C4-2B (cell line): ENCODE measurements around the gene PDCD1.
"Not testable (repeated sequence)": the region's sequence is repeated elsewhere in the genome, so short reads cannot be mapped to it uniquely, and the experiment has no call there.

Experiments
- H3K27ac ChIP-seq: fragments of 450-650 bp; 2 replicates; pipeline ENCODE4 v1.5.1; 2017
- ZFX ChIP-seq: fragments of 450-650 bp; IDR thresholded peaks from 2 replicates; pipeline ENCODE4 v1.6.1; 2017
- TF ChIP-seq, protein P1 (sequence below): fragments of 450-650 bp; conservative IDR thresholded peaks from 2 replicates; pipeline ENCODE4 v1.5.1; 2017; ENCODE audit warnings: mild to moderate bottlenecking

PDCD1 gene

DNA sequence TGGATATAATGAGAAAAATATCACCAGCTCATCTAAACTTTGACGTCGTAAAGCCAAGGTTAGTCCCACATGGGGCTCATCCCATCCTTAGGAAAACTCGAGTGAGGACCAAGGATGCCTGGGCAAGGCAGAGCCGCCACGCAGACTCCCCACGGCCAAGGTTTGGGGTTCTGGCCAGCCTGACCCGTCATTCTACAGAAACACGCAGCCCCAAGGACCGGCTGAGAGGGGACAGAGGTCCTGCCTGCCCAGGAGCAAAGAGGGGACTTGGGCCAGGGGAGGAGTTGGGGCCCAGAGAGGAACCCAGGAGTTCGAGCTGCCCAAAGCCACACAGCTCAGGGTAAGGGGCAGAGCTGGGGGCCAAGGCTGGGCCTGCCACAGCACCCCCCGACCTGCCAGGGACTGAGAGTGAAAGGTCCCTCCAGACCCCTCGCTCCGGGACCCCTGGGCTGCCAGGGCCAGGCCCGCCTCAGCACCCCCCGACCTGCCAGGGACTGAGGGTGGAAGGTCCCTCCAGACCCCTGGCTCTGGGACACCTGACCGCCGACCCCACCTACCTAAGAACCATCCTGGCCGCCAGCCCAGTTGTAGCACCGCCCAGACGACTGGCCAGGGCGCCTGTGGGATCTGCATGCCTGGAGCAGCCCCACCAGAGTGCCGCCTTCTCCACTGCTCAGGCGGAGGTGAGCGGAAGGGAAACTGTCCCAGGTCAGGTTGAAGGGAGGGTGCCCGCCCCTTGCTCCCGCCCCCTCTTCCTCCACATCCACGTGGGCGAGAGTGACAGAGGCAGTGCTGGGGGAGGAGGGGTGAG is at the start of gene PDCD1:
PDCD1 (minus strand) TSS at position 689 of the 811 bp plus-strand sequence; CDS start at position 633, 56 bp downstream.
- no peak within 1 kb of the TSS for H3K27ac ChIP-seq
- TF ChIP-seq, protein P1, sequence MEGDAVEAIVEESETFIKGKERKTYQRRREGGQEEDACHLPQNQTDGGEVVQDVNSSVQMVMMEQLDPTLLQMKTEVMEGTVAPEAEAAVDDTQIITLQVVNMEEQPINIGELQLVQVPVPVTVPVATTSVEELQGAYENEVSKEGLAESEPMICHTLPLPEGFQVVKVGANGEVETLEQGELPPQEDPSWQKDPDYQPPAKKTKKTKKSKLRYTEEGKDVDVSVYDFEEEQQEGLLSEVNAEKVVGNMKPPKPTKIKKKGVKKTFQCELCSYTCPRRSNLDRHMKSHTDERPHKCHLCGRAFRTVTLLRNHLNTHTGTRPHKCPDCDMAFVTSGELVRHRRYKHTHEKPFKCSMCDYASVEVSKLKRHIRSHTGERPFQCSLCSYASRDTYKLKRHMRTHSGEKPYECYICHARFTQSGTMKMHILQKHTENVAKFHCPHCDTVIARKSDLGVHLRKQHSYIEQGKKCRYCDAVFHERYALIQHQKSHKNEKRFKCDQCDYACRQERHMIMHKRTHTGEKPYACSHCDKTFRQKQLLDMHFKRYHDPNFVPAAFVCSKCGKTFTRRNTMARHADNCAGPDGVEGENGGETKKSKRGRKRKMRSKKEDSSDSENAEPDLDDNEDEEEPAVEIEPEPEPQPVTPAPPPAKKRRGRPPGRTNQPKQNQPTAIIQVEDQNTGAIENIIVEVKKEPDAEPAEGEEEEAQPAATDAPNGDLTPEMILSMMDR, result no peak
- TF ChIP-seq ZFX, result no peak

- not testable (repeated sequence) for H3K27ac ChIP-seq
Measured at GRCh38 chr2:241907831-241908230, 49.1 kb upstream of the PDCD1 start.

GRCh38 chr2:241906826-241907570 is 48.3 kb upstream of the PDCD1 start:
- H3K27ac ChIP-seq, result no peak overlapping the region
- no peak for TF ChIP-seq ZFX
- TF ChIP-seq, protein P1, result no peak

DNA sequence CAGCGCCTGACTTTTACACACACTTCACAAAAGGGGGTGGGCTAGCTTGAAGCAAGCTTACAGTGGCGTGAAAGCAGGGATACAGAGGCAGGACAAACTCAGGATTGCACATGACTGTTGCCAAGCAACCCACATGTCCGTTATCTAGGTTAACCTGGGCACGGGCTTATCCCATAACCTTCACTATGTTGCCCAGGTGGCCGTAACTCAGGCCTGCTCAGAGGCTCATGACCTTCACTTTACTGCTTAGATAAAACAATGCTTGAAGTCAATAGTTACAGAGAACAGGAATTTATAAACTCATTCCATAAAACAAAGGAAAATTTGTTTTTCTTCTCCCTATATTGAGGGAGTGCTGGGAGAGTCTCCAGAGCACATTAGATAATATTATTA is 47.7 kb upstream of the PDCD1 start:
- not testable (repeated sequence) for H3K27ac ChIP-seq

- no peak overlapping the region for H3K27ac ChIP-seq
- TF ChIP-seq, protein P1, result no peak
- TF ChIP-seq ZFX, result no peak
Measured at GRCh38 chr2:241905716-241906377, 47.2 kb upstream of the PDCD1 start.

DNA sequence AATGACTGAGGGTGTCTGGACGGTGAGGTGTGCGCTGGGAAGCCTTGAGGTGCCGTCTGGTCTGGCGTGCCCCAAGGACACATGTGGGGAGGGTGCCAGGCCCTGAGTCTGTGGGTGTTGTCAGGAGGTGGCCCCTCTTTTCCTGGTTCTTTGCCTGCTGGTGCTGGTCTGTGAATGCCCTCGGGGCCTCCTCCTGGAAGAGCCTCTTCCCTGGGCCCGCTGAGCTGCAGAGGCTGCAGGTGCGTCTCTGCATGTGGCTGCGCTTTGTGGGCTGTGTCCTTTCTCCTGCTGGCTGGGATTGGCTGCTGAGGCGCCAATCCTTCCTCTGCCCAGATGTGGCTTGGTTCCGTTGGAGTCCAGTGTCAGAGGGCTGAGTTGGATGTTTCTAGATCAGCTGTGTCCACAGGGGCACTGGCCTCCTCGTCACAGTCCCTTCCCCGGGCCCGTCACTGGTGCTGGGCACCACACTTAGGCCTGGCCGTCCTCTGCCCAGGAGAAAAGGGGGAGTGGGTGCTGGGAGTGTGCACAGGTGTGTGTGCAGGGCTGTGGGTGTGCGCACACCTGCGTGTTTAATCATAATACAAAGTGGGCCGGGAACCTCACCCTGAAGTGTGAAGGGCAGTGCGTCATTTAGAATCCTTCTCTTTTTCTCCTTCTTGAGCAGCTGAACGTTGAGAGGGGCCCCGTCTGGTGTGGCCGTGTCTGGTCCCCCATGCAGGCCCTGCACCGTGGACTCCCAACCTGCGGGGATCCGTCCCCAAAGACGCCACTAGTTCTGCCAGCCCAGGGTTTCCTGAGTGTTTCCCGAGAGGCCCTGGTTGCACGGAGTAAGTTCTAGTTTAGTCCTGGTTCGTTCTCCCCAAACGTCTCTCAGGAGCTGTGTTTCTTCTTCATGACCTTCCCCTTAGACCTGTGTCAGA is 46.4 kb upstream of the PDCD1 start:
- no peak overlapping the region for H3K27ac ChIP-seq
- TF ChIP-seq, protein P1, result no peak
- no peak for TF ChIP-seq ZFX

DNA sequence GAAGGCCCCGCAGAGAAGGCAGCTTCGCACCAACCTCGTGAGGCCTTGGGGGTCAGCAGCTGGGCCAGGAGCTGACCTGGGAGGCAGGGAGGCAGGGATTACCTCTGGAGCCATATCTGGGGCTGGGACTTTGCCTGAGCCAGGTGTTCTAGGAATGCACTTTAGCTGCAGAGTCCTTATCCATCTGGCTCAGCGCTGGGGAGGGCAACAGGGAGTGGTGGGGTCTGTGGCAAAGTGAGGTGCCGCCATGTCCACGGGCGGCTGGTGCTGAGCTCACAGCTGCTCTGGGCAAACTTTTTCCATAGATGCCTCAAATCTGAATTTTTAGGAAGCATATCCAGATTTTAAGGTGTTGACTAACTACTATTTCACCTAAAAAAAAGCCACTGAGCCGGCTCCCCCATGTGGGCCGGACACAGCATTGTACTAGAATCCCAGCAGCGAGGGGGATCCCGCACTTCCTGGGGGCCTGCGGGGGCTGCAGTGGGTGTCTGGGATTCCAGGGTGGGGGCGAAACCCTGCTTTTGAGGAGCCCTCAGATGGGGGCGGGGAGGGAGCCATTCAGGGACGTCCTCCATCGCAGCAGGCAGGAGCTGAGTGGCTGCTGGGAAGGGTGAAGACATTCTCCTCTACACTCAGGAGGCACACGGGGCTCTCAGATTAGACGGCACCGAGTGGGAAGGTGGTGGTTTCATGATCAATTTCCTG is 45.5 kb upstream of the PDCD1 start:
- TF ChIP-seq, protein P1, result no peak
- no peak overlapping the region for H3K27ac ChIP-seq
